ENCODE results near the gene MARF1. TPM values are rescaled to one million over a fixed set of nuclear protein-coding genes. Genes with fewer than 3 reads are reported as not detected.

The MARF1 gene
- total RNA-seq, 1 experiment from 2014 or later, result 59.4 TPM

- H3K79me2 ChIP-seq (ENCODE audit: insufficient read depth, low read length), result peaks cover 79% of the 10 kb centered on the region
- no peaks in the 10 kb centered on the region for H3K9me2 ChIP-seq (ENCODE audit: insufficient read depth)
- ChIA-PET RAD21 (ENCODE audit: low non-redundant PET in 1 of 2, low total read pairs in 2 of 2, uncharacterized antibody in 2 of 2, unreplicated experiment in 2 of 2) (no interaction called here), POLR2A (interaction anchor here (1.0 kb wide), 1 partner anchor 17 kb away, joined by 3 read pairs; the partner anchor contains the start of gene MARF1), CTCF (no interaction called here)
- no peak overlapping the region for H3K4me2 ChIP-seq (ENCODE audit: low read length)
- H2AFZ ChIP-seq (ENCODE audit: low read depth, low read length, poor library complexity, severe bottlenecking), result no peak overlapping the region
- no peaks in the 10 kb centered on the region for H3K9me3 ChIP-seq (ENCODE audit: control insufficient read depth in 1 of 2, insufficient read depth in 1 of 2, low read depth in 1 of 2, low read length in 2 of 2)
- no peak overlapping the region for H3K4me3 ChIP-seq (replicated peaks in 1 of 2; ENCODE audit: low read depth in 1 of 2, low read length in 2 of 2)
- intact Hi-C loops (cut with micrococcal nuclease), result no loop called here
- no TSS peak for BruUV-seq (replicated peaks)
- H4K20me1 ChIP-seq (ENCODE audit: insufficient read depth), result no peaks in the 10 kb centered on the region
- no peak overlapping the region for H3K27ac ChIP-seq (ENCODE audit: low read depth, low read length)
- H3K36me3 ChIP-seq (ENCODE audit: control insufficient read depth in 1 of 2, insufficient read depth in 2 of 2, low read length in 2 of 2), result peaks cover 3 to 7% of the 10 kb centered on the region in 2 experiments; a peak in 3 of 4 replicates
- ATAC-seq (no peak), DNase-seq (ENCODE audit: low read depth, low spot score) (no peak)
- H3K9ac ChIP-seq (ENCODE audit: low read length), result no peak overlapping the region
- no peaks in the 10 kb centered on the region for H3K27me3 ChIP-seq (ENCODE audit: insufficient read depth, low read length)
- TF ChIP-seq ELF1 (IDR thresholded peaks at IDR 0.05; ENCODE audit: borderline replicate concordance, low read depth) (no peak), SIN3A (IDR thresholded peaks at IDR 0.05; ENCODE audit: low read depth) (no peak), ATF3 (IDR thresholded peaks at IDR 0.05) (no peak), EGR1 (IDR thresholded peaks at IDR 0.05; ENCODE audit: low read depth) (no peak), FOSL1 (IDR thresholded peaks at IDR 0.05; ENCODE audit: low read depth) (no peak), ZNF274 (IDR thresholded peaks at IDR 0.05; ENCODE audit: low read depth, low read length) (no peak), CEBPB (IDR thresholded peaks at IDR 0.05; ENCODE audit: low read depth) (no peak), EZH2 (IDR thresholded peaks at IDR 0.05) (no peak)
- TF ChIP-seq, protein P1, sequence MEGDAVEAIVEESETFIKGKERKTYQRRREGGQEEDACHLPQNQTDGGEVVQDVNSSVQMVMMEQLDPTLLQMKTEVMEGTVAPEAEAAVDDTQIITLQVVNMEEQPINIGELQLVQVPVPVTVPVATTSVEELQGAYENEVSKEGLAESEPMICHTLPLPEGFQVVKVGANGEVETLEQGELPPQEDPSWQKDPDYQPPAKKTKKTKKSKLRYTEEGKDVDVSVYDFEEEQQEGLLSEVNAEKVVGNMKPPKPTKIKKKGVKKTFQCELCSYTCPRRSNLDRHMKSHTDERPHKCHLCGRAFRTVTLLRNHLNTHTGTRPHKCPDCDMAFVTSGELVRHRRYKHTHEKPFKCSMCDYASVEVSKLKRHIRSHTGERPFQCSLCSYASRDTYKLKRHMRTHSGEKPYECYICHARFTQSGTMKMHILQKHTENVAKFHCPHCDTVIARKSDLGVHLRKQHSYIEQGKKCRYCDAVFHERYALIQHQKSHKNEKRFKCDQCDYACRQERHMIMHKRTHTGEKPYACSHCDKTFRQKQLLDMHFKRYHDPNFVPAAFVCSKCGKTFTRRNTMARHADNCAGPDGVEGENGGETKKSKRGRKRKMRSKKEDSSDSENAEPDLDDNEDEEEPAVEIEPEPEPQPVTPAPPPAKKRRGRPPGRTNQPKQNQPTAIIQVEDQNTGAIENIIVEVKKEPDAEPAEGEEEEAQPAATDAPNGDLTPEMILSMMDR (IDR thresholded peaks at IDR 0.05 in 2 of 3, conservative IDR thresholded peaks at IDR 0.05 in 1 of 3; ENCODE audit: borderline replicate concordance in 1 of 3, insufficient read depth in 1 of 3, low read depth in 2 of 3, low read length in 2 of 3), result no peak
- H3K4me1 ChIP-seq (ENCODE audit: control insufficient read depth in 1 of 2, insufficient read depth in 2 of 2, low read length in 2 of 2), result no peaks in the 10 kb centered on the region; a peak in 1 of 4 replicates
Observed at GRCh38 chr16:15660203-15660601, 17.2 kb upstream of the MARF1 start.

Measured in HCT116 (cell line).